ENCODE measurements around the gene DIPK1C. TPM values are rescaled to one million over a fixed set of nuclear protein-coding genes. Genes with fewer than 3 reads are reported as not detected.

The DIPK1C gene
- total and polyA plus RNA-seq, 2 of the 4 experiments (the other 2 are of a cell fraction): not detected

DNA sequence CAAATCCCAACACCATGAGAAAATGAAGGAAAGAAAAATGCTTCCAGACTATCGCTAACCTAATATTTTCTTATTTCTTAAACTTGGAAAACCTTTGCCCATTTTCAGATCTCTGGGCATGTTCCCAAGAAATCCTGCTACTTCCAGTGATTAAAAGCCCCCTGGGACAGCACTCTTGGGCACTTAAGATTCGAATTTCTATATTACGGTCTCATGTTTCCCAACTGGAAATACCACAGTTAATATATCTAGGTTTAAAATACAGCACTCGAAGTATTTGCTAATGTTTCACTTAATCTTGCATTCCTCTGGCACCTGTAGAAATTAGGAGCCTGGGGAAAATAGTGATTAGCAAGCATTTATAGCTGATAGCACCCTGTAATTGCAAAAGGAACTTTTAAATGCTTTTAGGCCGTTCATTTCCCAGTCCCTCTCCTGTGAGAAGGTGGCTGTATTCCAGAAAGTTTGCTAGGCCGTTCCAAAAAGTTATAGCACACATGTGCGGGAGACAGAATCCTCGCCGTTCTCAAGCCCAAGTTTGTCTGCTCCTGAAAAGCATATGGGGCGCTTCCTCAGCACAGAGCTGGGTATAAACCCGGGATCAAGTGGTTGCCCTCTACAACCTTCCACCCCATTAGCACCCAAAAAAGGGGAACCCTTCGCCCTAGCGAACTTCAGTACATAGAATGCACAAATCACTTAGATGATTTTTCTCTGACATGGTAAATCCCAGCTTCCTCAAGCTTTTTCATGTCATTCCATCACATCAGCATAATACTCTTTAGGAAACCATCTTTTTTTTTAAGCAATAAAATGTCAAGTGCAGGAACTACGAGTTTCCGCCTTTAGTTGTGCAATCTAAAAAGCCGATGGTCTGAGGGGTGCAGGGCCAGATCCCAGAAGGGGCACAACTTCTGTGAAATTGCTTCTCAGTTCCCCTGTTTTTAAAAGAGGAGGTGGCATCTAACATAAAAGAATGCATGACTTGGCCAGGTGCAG, 60.6 kb downstream of the DIPK1C start (continued):
- TF ChIP-seq, protein P1, sequence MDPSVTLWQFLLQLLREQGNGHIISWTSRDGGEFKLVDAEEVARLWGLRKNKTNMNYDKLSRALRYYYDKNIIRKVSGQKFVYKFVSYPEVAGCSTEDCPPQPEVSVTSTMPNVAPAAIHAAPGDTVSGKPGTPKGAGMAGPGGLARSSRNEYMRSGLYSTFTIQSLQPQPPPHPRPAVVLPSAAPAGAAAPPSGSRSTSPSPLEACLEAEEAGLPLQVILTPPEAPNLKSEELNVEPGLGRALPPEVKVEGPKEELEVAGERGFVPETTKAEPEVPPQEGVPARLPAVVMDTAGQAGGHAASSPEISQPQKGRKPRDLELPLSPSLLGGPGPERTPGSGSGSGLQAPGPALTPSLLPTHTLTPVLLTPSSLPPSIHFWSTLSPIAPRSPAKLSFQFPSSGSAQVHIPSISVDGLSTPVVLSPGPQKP (IDR thresholded peaks at IDR 0.05; ENCODE audit: borderline replicate concordance, low read depth, low read length): no peak
- no peak for TF ChIP-seq MAFK (IDR thresholded peaks at IDR 0.05; ENCODE audit: low read depth, low read length)

DNA sequence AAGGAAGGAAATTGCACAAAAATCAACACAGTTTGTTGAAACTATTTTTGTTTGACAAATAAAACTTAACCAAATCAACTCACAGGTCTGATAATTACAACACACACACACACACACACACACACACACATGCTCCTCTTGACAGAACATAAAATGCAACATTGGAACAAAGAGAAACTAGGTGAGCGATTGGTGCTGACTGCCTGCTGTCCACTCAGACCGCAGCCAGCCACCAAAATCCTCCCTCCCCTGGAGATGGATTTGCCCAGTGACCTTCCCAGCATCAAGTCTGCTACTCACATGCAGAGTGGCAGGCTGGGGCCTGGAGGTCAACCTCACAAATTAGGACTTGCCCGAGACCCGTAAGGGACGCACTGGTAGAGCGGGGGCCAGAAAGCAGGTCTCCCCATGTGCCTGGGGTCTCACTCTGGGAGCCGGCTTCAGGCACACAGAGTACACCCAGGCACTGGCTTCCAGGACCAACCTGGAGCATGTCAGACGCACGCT, 61.4 kb downstream of the DIPK1C start:
- Histone ChIP-seq H3K9ac (ENCODE audit: low read depth, low read length) (no peak overlapping the region), H3K18ac (ENCODE audit: low read depth, low read length) (no peak overlapping the region), H4K5ac (ENCODE audit: low read depth, low read length) (no peak overlapping the region), H3K36me3 (ENCODE audit: control insufficient read depth, insufficient read depth, low read length) (no peaks in the 10 kb centered on the region), H3K27me3 (ENCODE audit: control insufficient read depth, insufficient read depth, low read length) (peaks cover 27% of the 10 kb centered on the region), H2BK5ac (ENCODE audit: low read depth, low read length, poor library complexity, severe bottlenecking) (no peak overlapping the region), H3K23ac (ENCODE audit: low read depth, low read length) (no peak overlapping the region), H3K27ac (ENCODE audit: insufficient read depth, low read length) (no peak overlapping the region), H3K4me2 (ENCODE audit: low read depth, low read length) (no peak overlapping the region), H4K8ac (ENCODE audit: low read depth in 2 of 2, low read length in 2 of 2) (no peak overlapping the region), H3K9me3 (ENCODE audit: control insufficient read depth, insufficient read depth, low read length) (no peaks in the 10 kb centered on the region), H3K14ac (replicated peaks; ENCODE audit: low read depth, low read length) (no peak overlapping the region), H3K56ac (ENCODE audit: extremely low read depth, insufficient read depth, low read length) (no peak overlapping the region), H2AK9ac (replicated peaks; ENCODE audit: low read depth, low read length, poor library complexity) (no peak overlapping the region), H2BK20ac (ENCODE audit: low read depth, low read length) (no peak overlapping the region), H2BK15ac (ENCODE audit: low read depth, low read length) (no peak overlapping the region), H4K20me1 (ENCODE audit: insufficient read depth, low read length) (no peaks in the 10 kb centered on the region), H4K91ac (ENCODE audit: insufficient read depth, low read depth, low read length) (no peak overlapping the region), H2BK120ac (ENCODE audit: low read depth, low read length) (no peak overlapping the region), H2AFZ (replicated peaks; ENCODE audit: low read length, poor library complexity) (no peak overlapping the region), H3K4me3 (ENCODE audit: insufficient read depth, low read depth, low read length) (no peak overlapping the region), H2AK5ac (ENCODE audit: low read depth, low read length) (no peak overlapping the region), H3K4ac (ENCODE audit: low read depth, low read length) (no peak overlapping the region), H3K9me1 (ENCODE audit: insufficient read depth, low read length) (no peaks in the 10 kb centered on the region), H3K79me1 (ENCODE audit: low read depth in 1 of 2, low read length in 2 of 2) (no peaks in the 10 kb centered on the region), H3K4me1 (ENCODE audit: control insufficient read depth, insufficient read depth, low read length) (no peaks in the 10 kb centered on the region)
- no peak for DNase-seq
- TF ChIP-seq RFX5 (IDR thresholded peaks at IDR 0.05; ENCODE audit: low read depth, low read length) (no peak), BHLHE40 (IDR thresholded peaks at IDR 0.05; ENCODE audit: low read depth, low read length) (no peak)
- dilution Hi-C loops (cut with HindIII; ENCODE audit: low sequenced_read_pairs, unreplicated experiment): no loop called here
- POLR2A ChIA-PET (ENCODE audit: unreplicated experiment): no interaction called here
- intact Hi-C loops (cut with micrococcal nuclease): no loop called here
- BruUV-seq (replicated peaks): no TSS peak
- CTCF ChIA-PET: no interaction called here
- in situ Hi-C loops (cut with MboI; ENCODE audit: low sequenced_read_pairs): no loop called here
- no peak for ATAC-seq (ENCODE audit: low read depth)
- 0% methylated on average over 1 of the region's 9 CpGs; no CpG with 5 or more reads in 1 of the 2 experiments for whole genome bisulfite sequencing, 2 experiments (ENCODE audit: extremely low coverage in 2 of 2, insufficient read length in 1 of 2)

All from IMR-90 (cell line).